Measurements from ENCODE around the gene ULK3.

The ULK3 gene

DNA sequence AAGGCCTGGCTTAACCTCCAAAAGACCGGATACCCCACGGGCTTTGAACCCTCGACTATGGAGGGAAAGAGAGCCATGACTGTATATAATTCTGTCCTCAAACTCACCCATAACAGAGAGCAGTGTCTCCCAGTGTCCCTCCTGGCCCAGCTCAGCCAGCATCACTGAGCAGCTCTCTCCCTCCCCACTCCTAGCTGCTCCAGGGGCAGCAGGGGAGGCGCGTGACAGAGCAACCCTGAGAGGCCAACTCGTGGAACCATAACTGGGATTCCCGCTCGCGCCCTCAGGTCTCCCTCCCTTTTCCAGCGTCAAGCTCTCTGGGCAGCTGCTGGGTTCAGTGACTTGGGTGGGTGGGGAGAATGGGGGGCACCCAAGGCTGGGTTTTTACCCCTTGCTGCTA is 17.1 kb downstream of the ULK3 start:
- H3K4me3 ChIP-seq (ENCODE audit: control insufficient read depth, low read depth, low read length) = no peak overlapping the region
- DNase-seq (ENCODE audit: low read depth) = no peak
- TF ChIP-seq, protein P1, sequence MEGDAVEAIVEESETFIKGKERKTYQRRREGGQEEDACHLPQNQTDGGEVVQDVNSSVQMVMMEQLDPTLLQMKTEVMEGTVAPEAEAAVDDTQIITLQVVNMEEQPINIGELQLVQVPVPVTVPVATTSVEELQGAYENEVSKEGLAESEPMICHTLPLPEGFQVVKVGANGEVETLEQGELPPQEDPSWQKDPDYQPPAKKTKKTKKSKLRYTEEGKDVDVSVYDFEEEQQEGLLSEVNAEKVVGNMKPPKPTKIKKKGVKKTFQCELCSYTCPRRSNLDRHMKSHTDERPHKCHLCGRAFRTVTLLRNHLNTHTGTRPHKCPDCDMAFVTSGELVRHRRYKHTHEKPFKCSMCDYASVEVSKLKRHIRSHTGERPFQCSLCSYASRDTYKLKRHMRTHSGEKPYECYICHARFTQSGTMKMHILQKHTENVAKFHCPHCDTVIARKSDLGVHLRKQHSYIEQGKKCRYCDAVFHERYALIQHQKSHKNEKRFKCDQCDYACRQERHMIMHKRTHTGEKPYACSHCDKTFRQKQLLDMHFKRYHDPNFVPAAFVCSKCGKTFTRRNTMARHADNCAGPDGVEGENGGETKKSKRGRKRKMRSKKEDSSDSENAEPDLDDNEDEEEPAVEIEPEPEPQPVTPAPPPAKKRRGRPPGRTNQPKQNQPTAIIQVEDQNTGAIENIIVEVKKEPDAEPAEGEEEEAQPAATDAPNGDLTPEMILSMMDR (IDR thresholded peaks at IDR 0.05; ENCODE audit: control insufficient read depth, insufficient read depth, low read depth, low read length, missing control alignments) = no peak

DNA sequence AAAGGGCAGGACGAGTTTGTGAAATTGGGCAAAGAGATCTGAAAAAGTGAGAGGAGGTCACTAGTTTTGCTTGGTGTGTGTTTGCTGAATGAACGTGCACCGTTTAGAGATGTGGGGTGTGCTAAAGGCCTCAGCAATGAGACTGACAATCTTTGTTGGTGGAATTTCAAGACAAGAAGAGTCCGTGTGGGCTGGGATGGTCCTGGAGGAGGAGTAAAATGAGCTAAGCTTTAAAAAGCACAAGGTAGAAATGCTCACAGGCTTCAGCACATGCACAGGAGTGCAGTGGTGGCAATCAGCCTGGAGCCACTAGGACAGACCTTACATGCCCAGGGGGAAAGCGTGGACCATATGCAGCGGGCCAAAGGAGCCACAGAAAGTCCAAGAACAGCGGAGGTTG is 18.0 kb downstream of the ULK3 start:
- TF ChIP-seq, protein P1 (IDR thresholded peaks at IDR 0.05; ENCODE audit: control insufficient read depth, insufficient read depth, low read depth, low read length, missing control alignments) = no peak
- no peak overlapping the region for H3K4me3 ChIP-seq (ENCODE audit: control insufficient read depth, low read depth, low read length)
- DNase-seq (ENCODE audit: low read depth) = no peak

DNA sequence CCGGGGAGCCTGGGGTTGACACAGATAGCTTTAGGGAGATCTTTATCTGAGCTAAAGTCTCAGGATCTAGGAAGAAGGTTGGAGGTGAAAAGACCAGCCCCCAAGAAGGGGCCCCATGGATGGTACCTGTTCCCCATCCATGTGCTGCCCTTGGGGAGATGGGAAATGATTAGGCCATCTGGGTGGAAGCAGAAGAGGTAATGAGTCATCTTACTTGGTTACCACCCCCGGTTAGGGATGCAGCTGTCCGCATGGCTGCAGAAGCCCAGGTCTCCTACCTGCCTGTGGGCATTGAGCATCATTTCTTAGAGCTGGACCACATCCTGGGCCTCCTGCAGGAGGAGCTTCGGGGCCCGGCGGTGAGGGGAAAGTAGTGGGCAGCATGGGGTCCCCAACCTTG is 19.6 kb downstream of the ULK3 start:
- no peak for DNase-seq (ENCODE audit: low read depth)
- no peak overlapping the region for H3K4me3 ChIP-seq (ENCODE audit: control insufficient read depth, low read depth, low read length)
- TF ChIP-seq, protein P1 (IDR thresholded peaks at IDR 0.05; ENCODE audit: control insufficient read depth, insufficient read depth, low read depth, low read length, missing control alignments) = no peak

DNA sequence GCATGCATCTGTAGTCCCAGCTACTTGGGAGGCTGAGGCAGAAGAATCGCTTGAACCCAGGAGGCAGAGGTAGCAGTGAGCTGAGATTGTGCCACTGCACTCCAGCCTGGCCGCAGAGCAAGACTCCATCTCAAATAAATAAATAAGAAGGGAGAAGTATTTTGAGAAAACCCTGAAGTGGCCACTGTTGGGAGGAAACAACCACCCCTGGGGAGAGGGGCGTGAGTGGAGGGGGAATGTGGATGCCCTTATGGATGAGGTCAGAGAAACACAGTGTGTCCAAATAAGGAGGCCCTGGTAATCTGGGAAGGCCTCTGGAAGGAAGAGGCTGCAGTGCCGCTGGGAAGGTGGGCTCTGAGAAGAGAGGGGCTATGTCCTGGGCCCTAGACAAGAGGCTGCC is 20.7 kb downstream of the ULK3 start:
- TF ChIP-seq, protein P1 (IDR thresholded peaks at IDR 0.05; ENCODE audit: control insufficient read depth, insufficient read depth, low read depth, low read length, missing control alignments) = no peak
- no peak overlapping the region for H3K4me3 ChIP-seq (ENCODE audit: control insufficient read depth, low read depth, low read length)
- DNase-seq (ENCODE audit: low read depth) = no peak

DNA sequence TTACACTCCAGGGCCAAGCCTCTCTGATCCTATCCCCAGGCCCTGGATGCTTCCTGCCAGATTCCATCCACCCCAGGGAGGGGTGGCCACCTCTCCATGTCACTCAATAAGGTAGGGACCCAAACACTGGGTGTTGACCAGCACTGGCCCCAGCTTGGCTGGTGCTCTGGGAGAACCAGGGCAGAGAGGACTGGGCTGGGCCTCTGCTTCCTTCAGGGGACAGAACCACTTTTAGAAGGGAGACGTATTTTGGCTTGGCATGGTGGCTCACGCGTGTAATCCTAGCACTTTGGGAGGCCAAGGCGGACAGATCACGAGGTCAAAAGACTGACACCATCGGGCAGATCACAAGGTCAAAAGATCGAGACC is 21.2 kb downstream of the ULK3 start:
- no peak overlapping the region for H3K4me3 ChIP-seq (ENCODE audit: control insufficient read depth, low read depth, low read length)
- TF ChIP-seq, protein P1 (IDR thresholded peaks at IDR 0.05; ENCODE audit: control insufficient read depth, insufficient read depth, low read depth, low read length, missing control alignments) = no peak
- DNase-seq (ENCODE audit: low read depth) = no peak

DNA sequence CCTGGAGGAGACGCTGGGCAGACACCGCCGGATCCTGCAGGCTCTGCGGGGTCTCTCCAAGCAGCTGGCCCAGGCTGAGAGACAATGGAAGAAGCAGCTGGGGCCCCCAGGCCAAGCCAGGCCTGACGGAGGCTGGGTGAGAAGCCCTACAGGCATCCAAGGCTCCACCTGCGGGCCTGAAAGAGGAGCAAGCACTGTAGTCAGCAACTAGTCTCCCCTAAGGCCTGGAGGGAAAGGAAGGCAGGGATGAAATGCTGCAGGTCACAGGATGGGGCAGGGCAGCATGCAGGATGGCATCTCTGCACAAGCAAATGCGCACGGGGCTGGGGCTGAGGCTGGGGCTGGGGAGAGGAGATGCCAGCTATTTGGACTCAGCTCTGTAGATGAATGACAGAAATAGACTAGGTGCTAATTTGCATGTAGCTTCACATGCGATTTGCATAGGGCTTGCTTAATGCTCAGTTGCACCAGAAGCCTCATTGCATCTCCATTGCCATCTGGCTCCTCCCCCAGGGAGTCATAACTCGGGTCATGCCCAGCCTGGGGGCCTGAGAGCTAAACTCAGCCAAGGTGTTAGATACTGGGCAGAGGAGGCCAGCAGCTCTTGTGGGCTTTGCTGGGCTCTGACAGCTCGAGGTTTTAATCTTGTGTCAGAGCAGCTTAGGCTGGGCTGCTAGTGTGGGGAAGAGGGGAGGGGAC is 21.7 kb downstream of the ULK3 start:
- H3K4me3 ChIP-seq (ENCODE audit: control insufficient read depth, low read depth, low read length) = no peak overlapping the region
- TF ChIP-seq, protein P1 (IDR thresholded peaks at IDR 0.05; ENCODE audit: control insufficient read depth, insufficient read depth, low read depth, low read length, missing control alignments) = no peak
- no peak for DNase-seq (ENCODE audit: low read depth)

Data from AG09309 (cell line).